HG02938 (cell line): Measurements from ENCODE around the gene PLRG1.
A peak's percentile ranks its signal among the peaks of the same experiment; 100 is the strongest.

ENCODE experiments used
- ATAC-seq: cut with Tn5 transposase; IDR thresholded peaks from one replicate; pipeline ENCODE4 v1.9.1; 2021; ENCODE audit warnings: mild to moderate bottlenecking, moderate library complexity; ENCODE audit not compliant: unreplicated experiment

The PLRG1 gene

DNA sequence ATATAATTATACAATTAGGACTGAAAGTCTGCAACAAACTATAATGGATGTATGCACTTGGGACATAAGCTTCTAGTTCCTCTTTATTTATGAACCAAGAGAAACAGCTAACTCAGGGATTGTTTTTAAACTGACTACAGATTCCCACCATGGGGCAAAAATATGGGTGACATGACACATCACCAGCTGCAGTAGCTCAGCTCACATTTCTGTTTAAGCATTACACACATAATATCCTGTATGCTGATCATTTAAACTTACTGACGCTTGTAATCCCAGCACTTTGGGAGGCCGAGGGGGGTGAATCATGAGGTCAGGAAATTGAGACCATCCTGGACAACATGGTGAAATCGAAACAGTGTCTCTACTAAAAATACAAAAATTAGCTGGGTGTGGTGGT, 24.1 kb upstream of the PLRG1 start:
- ATAC-seq, result no peak

GRCh38 chr4:154573190-154573870, 23.1 kb upstream of the PLRG1 start:
- ATAC-seq, result no peak

- ATAC-seq, result no peak
Measured at GRCh38 chr4:154569584-154569983, 19.4 kb upstream of the PLRG1 start.

DNA sequence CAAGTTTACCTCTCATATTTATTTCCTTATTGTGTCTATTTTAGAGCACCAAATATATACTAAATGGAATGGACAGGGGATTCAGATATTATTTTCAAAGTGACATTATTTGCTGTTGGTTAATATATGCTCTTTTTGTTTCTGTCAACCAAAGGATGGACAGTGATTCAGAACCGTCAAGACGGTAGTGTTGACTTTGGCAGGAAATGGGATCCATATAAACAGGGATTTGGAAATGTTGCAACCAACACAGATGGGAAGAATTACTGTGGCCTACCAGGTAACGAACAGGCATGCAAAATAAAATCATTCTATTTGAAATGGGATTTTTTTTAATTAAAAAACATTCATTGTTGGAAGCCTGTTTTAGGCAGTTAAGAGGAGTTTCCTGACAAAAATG, 18.8 kb upstream of the PLRG1 start:
- no peak for ATAC-seq

GRCh38 chr4:154566639-154567204, 16.5 kb upstream of the PLRG1 start:
- no peak for ATAC-seq

GRCh38 chr4:154565704-154566103, 15.5 kb upstream of the PLRG1 start:
- no peak for ATAC-seq

- ATAC-seq, result no peak
Measured at GRCh38 chr4:154564311-154564710, 14.1 kb upstream of the PLRG1 start.

DNA sequence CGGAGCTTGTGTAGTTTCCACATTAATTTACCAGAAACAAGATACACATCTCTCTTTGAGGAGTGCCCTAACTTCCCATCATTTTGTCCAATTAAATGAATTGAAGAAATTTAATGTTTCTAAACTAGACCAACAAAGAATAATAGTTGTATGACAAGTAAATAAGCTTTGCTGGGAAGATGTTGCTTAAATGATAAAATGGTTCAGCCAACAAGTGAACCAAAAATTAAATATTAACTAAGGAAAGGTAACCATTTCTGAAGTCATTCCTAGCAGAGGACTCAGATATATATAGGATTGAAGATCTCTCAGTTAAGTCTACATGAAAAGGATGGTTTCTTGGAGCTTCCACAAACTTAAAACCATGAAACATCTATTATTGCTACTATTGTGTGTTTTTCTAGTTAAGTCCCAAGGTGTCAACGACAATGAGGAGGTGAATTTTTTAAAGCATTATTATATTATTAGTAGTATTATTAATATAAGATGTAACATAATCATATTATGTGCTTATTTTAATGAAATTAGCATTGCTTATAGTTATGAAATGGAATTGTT, 12.6 kb upstream of the PLRG1 start, which contains the start of gene FGB:
TSS of gene FGB (plus strand) at position 315 of the 558 bp plus-strand sequence. CDS start at position 323, 8 bp downstream.
- no peak for ATAC-seq

DNA sequence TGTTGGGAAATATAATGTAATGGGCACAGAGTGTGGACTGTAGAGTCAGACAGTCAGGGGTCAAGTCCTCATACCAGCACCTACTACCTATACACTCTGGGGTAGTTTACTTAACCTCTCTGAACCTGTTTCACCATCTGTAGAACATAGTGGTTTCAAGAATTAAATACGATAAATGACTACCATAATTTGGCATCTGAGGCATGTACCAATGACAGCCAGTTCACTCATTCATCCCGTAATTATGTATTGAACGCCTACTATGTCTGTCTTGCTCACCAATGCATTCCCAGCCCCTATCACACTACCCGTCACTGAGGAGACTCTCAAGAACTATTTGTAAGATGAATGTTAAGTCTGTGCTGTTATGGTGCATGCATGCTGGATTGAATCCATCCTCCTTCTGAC, 10.6 kb upstream of the PLRG1 start:
- ATAC-seq, result no peak

DNA sequence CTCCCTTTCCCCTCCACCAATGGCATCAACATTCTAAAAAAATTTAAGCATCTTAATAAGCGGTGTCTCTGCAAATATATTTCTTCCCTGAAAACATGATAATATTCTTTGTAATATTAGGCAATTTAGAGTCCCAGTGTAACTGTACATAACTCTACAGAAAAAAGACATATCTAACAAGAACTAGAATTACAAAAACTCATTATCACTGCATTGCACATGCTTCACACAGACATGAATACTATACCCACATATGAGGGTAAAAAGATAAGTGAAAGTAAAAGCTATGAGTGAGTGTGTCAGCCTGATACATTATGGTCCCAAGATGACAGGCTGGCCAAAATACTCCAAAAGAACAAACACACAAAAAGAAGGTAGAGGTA, 10.2 kb upstream of the PLRG1 start:
- ATAC-seq, result no peak

GRCh38 chr4:154559494-154560418, 9.6 kb upstream of the PLRG1 start:
- peak; percentile 84 for ATAC-seq

DNA sequence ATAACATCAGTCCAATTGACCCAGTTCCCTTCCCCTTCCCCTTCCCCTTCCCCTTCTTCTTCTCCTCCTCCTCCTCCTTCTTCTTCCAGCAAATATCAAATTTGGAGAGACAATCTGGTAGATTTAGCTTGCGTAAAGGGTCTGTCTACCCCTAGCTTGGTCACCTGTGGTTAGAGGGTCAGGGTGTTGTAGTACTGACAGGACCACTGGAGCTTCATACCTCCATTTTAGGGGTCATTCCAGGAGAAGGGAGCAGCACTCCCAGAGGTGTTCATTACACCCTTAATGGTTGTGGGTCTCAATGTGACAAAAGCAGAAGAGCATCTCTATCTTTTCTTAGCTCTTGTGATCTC, 8.9 kb upstream of the PLRG1 start:
- no peak for ATAC-seq

GRCh38 chr4:154551872-154552686, 1.9 kb upstream of the PLRG1 start:
- peak; percentile 54 for ATAC-seq

- ATAC-seq, result no peak
Measured at GRCh38 chr4:154545689-154546088, 4.5 kb downstream of the PLRG1 start.

GRCh38 chr4:154542271-154542879, 7.8 kb downstream of the PLRG1 start:
- ATAC-seq, result no peak

DNA sequence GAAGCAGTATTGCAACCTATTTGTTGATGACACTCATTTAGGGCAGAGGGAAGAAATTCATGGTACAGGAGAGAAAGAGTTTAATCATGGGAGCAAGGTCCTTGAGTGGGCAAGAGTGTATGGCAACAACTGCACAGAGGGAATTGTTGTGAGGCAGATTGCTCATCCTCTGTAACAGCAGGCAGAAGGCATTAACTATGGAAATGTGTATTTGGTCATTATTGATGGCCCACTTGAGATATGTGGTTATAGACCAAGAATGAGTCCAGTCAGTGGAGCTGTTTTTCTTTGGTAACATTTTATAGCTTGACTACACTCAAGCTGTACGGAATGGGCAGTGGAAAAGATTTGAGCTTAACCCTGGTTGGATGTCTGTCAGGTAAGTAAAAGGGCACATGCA, 15.9 kb downstream of the PLRG1 start:
- no peak for ATAC-seq

DNA sequence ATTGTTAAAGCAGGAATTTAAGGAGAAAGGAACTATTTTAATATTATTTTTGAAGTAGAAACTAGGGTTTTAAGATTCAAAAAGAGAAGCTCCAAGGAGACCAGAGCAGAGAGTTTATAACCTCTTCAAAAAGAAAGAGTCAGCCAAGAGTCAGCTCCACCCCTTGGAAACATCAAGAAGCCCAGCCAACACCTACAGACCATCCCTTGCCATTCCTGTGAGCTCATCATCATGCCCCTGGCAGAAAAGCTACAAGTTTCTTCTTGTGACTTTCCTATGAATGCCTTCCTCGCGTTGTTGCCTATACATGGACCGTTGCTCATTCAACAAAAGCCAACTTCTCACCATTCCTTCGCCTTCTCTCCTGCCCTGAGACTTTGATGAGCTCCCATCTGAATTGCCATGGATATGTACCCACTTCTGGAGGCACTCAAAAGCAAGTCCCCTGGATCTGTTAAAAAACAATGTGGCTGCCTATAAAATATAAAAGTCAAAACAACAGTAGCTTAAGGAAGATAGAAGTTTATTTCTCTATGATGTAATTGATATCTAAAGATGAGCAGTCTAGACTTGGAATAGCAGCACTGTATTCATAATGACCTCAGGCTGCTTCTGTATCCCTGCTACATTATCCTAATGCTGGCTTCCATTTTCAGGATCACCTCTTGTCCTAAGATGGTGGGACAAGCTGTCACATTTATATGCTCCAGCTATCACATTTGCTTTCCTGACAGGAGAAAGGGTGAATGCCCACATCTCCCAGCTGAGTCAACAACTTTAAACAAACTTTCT, 20.3 kb downstream of the PLRG1 start:
- ATAC-seq, result no peak

DNA sequence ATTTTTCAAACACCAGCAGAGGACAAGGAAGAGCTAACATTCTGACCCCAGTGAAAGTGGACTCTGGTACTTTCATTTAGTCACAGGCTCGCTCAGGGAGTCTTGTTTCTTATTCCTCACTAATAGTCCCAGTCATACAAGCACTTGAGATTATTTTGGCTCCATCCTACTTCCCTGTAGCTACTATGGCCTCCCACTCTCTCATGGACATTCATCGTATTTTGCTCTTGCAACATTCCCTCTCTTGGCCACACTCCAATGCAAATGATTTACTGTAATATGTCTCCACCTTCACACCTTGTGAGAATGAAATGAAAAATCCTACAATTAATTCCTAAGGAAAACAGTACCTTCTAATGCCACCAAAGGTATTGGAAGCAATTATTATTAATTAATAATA, 21.3 kb downstream of the PLRG1 start:
- no peak for ATAC-seq

DNA sequence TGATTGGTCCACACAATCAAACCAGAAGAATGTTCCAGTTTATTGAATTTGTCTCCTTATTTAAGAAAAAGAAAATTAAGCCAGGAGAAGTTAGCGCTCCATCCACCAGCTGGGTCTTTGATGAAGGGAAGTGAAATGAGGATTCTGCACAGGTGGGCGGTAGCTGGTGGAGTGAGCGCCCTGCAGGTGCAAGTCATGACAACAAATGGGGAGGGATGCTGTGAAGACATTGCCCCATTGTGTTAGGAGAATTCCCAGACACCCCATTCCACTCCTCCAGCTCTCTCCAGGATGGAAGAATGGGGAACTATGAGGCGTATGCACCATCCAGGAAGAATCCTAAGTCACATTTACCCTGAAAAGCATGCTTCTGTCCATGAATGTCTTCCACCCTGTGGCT, 22.9 kb downstream of the PLRG1 start:
- ATAC-seq, result no peak

GRCh38 chr4:154526151-154526550, 24.0 kb downstream of the PLRG1 start:
- ATAC-seq, result no peak
